ENCODE data around the gene TMEM273.

The TMEM273 gene

GRCh38 chr10:49141541-49142332, 46.5 kb downstream of the TMEM273 start:
- DNase-seq (ENCODE audit: low read depth in 1 of 2, low spot score in 1 of 2): no peak

- DNase-seq (ENCODE audit: low read depth in 1 of 2, low spot score in 1 of 2): no peak
Measured at GRCh38 chr10:49140304-49141177, 47.6 kb downstream of the TMEM273 start.

- no peak for DNase-seq (ENCODE audit: low read depth in 1 of 2, low spot score in 1 of 2)
Measured at GRCh38 chr10:49139846-49140195, 48.4 kb downstream of the TMEM273 start.

GRCh38 chr10:49139028-49139845, 49.0 kb downstream of the TMEM273 start:
- no peak for DNase-seq (ENCODE audit: low read depth in 1 of 2, low spot score in 1 of 2)

- DNase-seq (ENCODE audit: low read depth in 1 of 2, low spot score in 1 of 2): no peak
Measured at GRCh38 chr10:49138361-49138891, 49.8 kb downstream of the TMEM273 start.

GRCh38 chr10:49136525-49136924, 51.7 kb downstream of the TMEM273 start:
- no peak for DNase-seq (ENCODE audit: low read depth in 1 of 2, low spot score in 1 of 2)

GRCh38 chr10:49135575-49136313, 52.4 kb downstream of the TMEM273 start:
- no peak for DNase-seq (ENCODE audit: low read depth in 1 of 2, low spot score in 1 of 2)

- no peak for DNase-seq (ENCODE audit: low read depth in 1 of 2, low spot score in 1 of 2)
Measured at GRCh38 chr10:49134327-49134726, 53.9 kb downstream of the TMEM273 start.

GRCh38 chr10:49133706-49134248, 54.4 kb downstream of the TMEM273 start, which contains the start of gene FAM170B:
Gene FAM170B (minus strand): TSS chr10:49134021. CDS start chr10:49133918, 103 bp downstream.
- no peak for DNase-seq (ENCODE audit: low read depth in 1 of 2, low spot score in 1 of 2)

GRCh38 chr10:49132362-49132737, 55.8 kb downstream of the TMEM273 start:
- no peak for DNase-seq (ENCODE audit: low read depth in 1 of 2, low spot score in 1 of 2)

GRCh38 chr10:49131507-49132361, 56.5 kb downstream of the TMEM273 start:
- DNase-seq (ENCODE audit: low read depth in 1 of 2, low spot score in 1 of 2): no peak

- no peak for DNase-seq (ENCODE audit: low read depth in 1 of 2, low spot score in 1 of 2)
Measured at GRCh38 chr10:49129376-49129775, 58.8 kb downstream of the TMEM273 start.

- no peak for DNase-seq (ENCODE audit: low read depth in 1 of 2, low spot score in 1 of 2)
Measured at GRCh38 chr10:49128854-49129253, 59.3 kb downstream of the TMEM273 start.

GRCh38 chr10:49123981-49124950, 63.9 kb downstream of the TMEM273 start:
- no peak for DNase-seq (ENCODE audit: low read depth in 1 of 2, low spot score in 1 of 2)

- DNase-seq (ENCODE audit: low read depth in 1 of 2, low spot score in 1 of 2): no peak
Measured at GRCh38 chr10:49120911-49121310, 67.3 kb downstream of the TMEM273 start.

- no peak for DNase-seq (ENCODE audit: low read depth in 1 of 2, low spot score in 1 of 2)
Measured at GRCh38 chr10:49119746-49120145, 68.4 kb downstream of the TMEM273 start.

GRCh38 chr10:49118430-49119074, 69.6 kb downstream of the TMEM273 start:
- no peak for DNase-seq (ENCODE audit: low read depth in 1 of 2, low spot score in 1 of 2)

All from stimulated activated CD4-positive, alpha-beta T cell treated with anti-CD3 and anti-CD28 coated beads, Interleukin-15, amount 100 ng/mL, for 1 hour (primary cell).